Nephron (organoid): Measurements from ENCODE around the gene TM9SF3.

Experiments
- H3K27ac Mint-ChIP-seq, 3 experiments: 2 replicates each; pipeline ENCODE4 v1.8.0; 2020; ENCODE audit warnings: mixed read lengths in 3 of 3, mild to moderate bottlenecking in 2 of 3, moderate library complexity in 1 of 3
- H3K27me3 Mint-ChIP-seq: 2 replicates; pipeline ENCODE4 v1.8.0; 2021; ENCODE audit warnings: low read depth, mild to moderate bottlenecking, moderate library complexity, mixed read lengths
- H3K36me3 Mint-ChIP-seq: 2 replicates; pipeline ENCODE4 v1.8.0; 2020; ENCODE audit warnings: low read depth, mixed read lengths
- H3K4me1 Mint-ChIP-seq: 2 replicates; pipeline ENCODE4 v1.8.0; 2020; ENCODE audit warnings: mixed read lengths
- H3K4me3 Mint-ChIP-seq, 3 experiments: 2 replicates each; pipeline ENCODE4 v1.8.0; 2020; ENCODE audit warnings: mild to moderate bottlenecking in 3 of 3, mixed read lengths in 3 of 3, moderate library complexity in 2 of 3
- H3K9me3 Mint-ChIP-seq: 2 replicates; pipeline ENCODE4 v1.8.0; 2020; ENCODE audit warnings: mixed read lengths
- TF ChIP-seq, protein P1 (sequence below), 3 experiments: fragments of 200-600 bp; sonication (generic); IDR thresholded peaks; one replicate each; pipeline ENCODE4 v1.5.0; 2021; ENCODE audit warnings: antibody characterized with exemption in 3 of 3; ENCODE audit not compliant: unreplicated experiment in 3 of 3

The TM9SF3 gene

DNA sequence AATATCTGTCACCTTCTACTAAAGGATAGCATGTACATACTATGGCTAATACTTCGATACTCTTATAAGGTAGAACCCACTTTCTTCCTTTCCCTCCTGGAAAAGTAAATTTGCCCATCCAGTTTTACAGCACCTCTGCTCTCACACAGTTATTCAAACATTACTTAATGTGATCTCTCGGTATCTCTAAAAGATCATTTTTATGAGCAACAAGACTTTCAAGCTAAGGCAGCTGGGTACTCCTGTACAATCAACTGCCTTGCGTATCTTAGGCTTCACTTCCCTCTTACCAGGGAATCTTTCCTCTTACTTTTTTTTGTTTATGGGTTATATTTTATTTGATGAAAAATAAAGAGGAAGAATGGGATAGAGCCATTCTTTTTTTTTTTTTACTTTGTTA, 46.6 kb downstream of the TM9SF3 start:
- Mint-ChIP-seq H3K36me3 (peaks cover 58% of the 10 kb centered on the region), H3K9me3 (peaks cover 7% of the 10 kb centered on the region), H3K4me1 (no peaks in the 10 kb centered on the region), H3K27me3 (no peaks in the 10 kb centered on the region), H3K27ac (no peak overlapping the region), H3K4me3 (no peak overlapping the region)
- TF ChIP-seq, protein P1, sequence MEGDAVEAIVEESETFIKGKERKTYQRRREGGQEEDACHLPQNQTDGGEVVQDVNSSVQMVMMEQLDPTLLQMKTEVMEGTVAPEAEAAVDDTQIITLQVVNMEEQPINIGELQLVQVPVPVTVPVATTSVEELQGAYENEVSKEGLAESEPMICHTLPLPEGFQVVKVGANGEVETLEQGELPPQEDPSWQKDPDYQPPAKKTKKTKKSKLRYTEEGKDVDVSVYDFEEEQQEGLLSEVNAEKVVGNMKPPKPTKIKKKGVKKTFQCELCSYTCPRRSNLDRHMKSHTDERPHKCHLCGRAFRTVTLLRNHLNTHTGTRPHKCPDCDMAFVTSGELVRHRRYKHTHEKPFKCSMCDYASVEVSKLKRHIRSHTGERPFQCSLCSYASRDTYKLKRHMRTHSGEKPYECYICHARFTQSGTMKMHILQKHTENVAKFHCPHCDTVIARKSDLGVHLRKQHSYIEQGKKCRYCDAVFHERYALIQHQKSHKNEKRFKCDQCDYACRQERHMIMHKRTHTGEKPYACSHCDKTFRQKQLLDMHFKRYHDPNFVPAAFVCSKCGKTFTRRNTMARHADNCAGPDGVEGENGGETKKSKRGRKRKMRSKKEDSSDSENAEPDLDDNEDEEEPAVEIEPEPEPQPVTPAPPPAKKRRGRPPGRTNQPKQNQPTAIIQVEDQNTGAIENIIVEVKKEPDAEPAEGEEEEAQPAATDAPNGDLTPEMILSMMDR (IDR thresholded peaks at IDR 0.05; ENCODE audit: unreplicated experiment in 3 of 3): no peak

DNA sequence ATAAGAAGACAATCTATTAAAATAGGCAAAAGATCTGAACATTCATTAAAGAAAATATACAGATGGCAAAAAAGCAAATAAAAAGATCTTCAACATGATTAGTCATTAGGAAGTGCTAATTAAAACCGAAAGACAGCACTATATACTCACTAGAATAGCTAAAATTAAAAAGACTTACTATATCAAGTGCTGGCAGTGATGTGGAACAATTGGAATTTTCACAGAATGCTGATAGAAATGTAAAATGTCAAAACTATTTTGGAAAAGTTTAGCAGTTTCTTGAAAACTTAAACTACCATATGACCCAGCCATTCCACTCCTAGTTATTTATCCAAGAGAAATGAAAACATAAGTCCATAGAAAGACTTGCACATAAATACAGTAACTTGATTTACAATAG, 48.1 kb downstream of the TM9SF3 start:
- Mint-ChIP-seq H3K36me3 (peaks cover 55% of the 10 kb centered on the region), H3K9me3 (peaks cover 7% of the 10 kb centered on the region), H3K27me3 (no peaks in the 10 kb centered on the region), H3K4me3 (no peak overlapping the region), H3K27ac (no peak overlapping the region), H3K4me1 (no peaks in the 10 kb centered on the region)
- TF ChIP-seq, protein P1 (IDR thresholded peaks at IDR 0.05; ENCODE audit: unreplicated experiment in 3 of 3): no peak

DNA sequence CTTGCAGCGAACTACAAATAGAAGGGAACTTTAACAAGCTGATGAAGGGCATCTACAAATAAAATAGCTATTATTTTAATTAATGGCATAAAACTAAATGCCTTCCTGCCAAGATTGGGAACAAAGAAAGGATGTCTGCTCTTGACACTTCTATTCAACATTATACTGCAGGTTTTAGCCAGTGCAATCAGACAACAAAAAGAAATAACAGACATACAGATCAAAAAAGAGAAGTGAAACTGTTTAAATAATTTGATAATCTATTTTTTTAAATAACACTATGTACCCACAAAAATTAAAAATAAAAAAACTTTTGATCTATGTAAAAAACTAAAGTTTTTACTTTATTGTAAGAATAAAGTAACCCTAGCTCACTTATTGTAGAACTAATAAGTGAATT, 50.7 kb downstream of the TM9SF3 start:
- peaks cover 46% of the 10 kb centered on the region for H3K36me3 Mint-ChIP-seq
- no peak overlapping the region for H3K4me3 Mint-ChIP-seq
- H3K9me3 Mint-ChIP-seq: peaks cover 7% of the 10 kb centered on the region
- H3K27me3 Mint-ChIP-seq: no peaks in the 10 kb centered on the region
- H3K4me1 Mint-ChIP-seq: no peaks in the 10 kb centered on the region
- H3K27ac Mint-ChIP-seq: no peak overlapping the region
- TF ChIP-seq, protein P1 (IDR thresholded peaks at IDR 0.05; ENCODE audit: unreplicated experiment in 3 of 3): no peak

DNA sequence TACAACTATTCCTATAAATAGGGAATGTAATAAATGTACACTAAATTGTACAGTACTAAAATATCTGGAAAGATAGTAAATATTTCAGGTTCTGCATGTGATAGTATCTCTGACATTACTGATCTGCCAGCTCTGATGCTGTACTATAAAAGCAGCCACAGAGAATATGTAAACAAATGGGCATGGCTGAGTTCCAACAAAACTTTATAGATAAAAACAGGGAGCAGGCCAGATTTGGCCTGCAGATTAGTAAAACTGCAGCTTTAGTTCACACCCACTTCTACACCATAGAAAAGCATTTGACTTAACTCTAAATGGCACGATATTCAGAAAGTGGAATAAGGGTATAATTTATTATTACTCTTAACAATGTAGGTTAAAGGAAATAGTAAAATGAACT, 54.3 kb downstream of the TM9SF3 start:
- Mint-ChIP-seq H3K27me3 (no peaks in the 10 kb centered on the region), H3K27ac (no peak overlapping the region), H3K36me3 (peaks cover 32% of the 10 kb centered on the region), H3K9me3 (no peaks in the 10 kb centered on the region), H3K4me3 (no peak overlapping the region), H3K4me1 (no peaks in the 10 kb centered on the region)
- TF ChIP-seq, protein P1 (IDR thresholded peaks at IDR 0.05; ENCODE audit: unreplicated experiment in 3 of 3): no peak

DNA sequence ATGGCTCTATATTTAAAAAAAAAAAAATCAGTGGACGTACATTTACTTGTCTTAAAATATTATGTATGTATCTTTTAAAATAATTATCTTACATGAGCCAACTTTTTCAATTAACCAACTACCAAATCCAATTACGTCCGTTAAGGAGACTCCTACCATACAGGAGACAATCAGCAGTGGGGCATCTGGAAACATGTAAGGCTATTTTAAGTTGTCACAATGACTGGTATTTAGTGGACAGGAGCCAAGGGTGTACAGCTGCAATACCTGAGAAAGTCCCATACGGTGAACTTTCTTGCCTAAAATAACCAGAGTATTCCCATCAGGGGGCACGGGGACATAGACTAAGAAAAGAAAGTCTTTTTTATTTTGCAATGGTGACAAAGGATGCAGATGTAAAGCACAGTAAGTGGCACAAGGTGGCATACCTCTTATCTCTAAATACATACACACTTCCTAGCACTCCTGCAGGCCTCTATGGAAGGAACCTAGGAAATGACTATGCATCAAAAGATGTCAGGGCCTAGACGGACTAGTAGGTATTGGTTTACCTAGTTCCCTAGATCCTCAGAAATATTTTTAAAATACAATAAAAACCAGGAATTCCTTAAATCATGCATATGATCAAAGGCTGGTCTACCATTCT, 57.1 kb downstream of the TM9SF3 start:
- Mint-ChIP-seq H3K9me3 (no peaks in the 10 kb centered on the region), H3K4me3 (no peak overlapping the region), H3K27ac (no peak overlapping the region), H3K4me1 (no peaks in the 10 kb centered on the region), H3K27me3 (no peaks in the 10 kb centered on the region), H3K36me3 (peaks cover 45% of the 10 kb centered on the region)
- TF ChIP-seq, protein P1 (IDR thresholded peaks at IDR 0.05; ENCODE audit: unreplicated experiment in 3 of 3): no peak

DNA sequence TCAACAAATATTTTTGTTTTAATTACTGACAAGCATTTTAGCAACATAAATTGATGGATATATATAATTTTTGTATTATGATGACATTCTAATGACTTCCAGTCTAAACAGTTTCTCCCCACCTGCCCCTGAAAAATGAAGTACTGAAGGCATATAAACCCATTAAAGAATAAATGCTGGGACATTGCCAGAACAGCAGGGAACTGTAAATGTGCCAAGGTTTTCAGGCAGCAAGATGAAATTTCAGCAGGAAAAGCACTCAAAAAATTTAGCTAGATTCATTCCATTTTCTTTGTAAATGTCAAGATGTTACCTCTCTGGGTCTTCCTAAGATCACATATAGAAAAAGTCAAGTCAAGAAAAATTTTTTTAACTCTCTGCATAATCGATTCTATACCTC, 62.1 kb downstream of the TM9SF3 start:
- no peaks in the 10 kb centered on the region for H3K9me3 Mint-ChIP-seq
- TF ChIP-seq, protein P1 (IDR thresholded peaks at IDR 0.05; ENCODE audit: unreplicated experiment in 3 of 3): no peak
- peaks cover 57% of the 10 kb centered on the region for H3K36me3 Mint-ChIP-seq
- H3K27ac Mint-ChIP-seq: no peak overlapping the region
- no peak overlapping the region for H3K4me3 Mint-ChIP-seq
- H3K27me3 Mint-ChIP-seq: no peaks in the 10 kb centered on the region
- H3K4me1 Mint-ChIP-seq: no peaks in the 10 kb centered on the region
